A549 (cell line): ENCODE data around the gene MRFAP1L1.

ENCODE experiments used
- CBX8 ChIP-seq: fragments of 200-600 bp; sonication (generic); IDR thresholded peaks from 2 replicates; pipeline ENCODE4 v1.6.1; 2016
- EHMT2 ChIP-seq: fragments of 200-600 bp; sonication (generic); IDR thresholded peaks from 2 replicates; pipeline ENCODE4 v1.6.1; 2016; ENCODE audit warnings: antibody characterized with exemption, low read depth, mild to moderate bottlenecking, moderate library complexity
- EP300 ChIP-seq, 2 experiments: fragments of >200 bp; sonication (Bioruptor Twin); formaldehyde crosslinking; IDR thresholded peaks; 2 replicates in 1 of 2; 3 replicates in 1 of 2; pipeline ENCODE4 v1.6.1; 2016 to 2017
- HOXA7 ChIP-seq: fragments of 250-450 bp; sonication (Bioruptor Pico); IDR thresholded peaks from 2 replicates; pipeline ENCODE4 v1.5.0; 2020; ENCODE audit warnings: mild to moderate bottlenecking, moderate library complexity
- HOXB5 ChIP-seq: fragments of 250-450 bp; sonication (Bioruptor Pico); IDR thresholded peaks from 2 replicates; pipeline ENCODE4 v1.5.0; 2020; ENCODE audit warnings: mild to moderate bottlenecking, moderate library complexity
- KDM1A ChIP-seq: fragments of 200-600 bp; sonication (generic); IDR thresholded peaks from 2 replicates; pipeline ENCODE4 v1.6.1; 2016; ENCODE audit warnings: low read depth, mild to moderate bottlenecking
- POLR2A ChIP-seq: IDR thresholded peaks from 2 replicates; pipeline ENCODE4 v1.6.1; 2012; ENCODE audit warnings: mild to moderate bottlenecking, low read length
- ZNF302 ChIP-seq: fragments of 250-450 bp; sonication (Bioruptor Pico); IDR thresholded peaks from 2 replicates; pipeline ENCODE4 v1.9.0; 2021; ENCODE audit warnings: inconsistent platforms, mild to moderate bottlenecking, moderate library complexity
- TF ChIP-seq, protein P1 (sequence below): fragments of >200 bp; sonication (Bioruptor Twin); formaldehyde crosslinking; IDR thresholded peaks from 3 replicates; pipeline ENCODE4 v1.5.1; 2016
- TF ChIP-seq, protein P2 (sequence below): fragments of 450-650 bp; IDR thresholded peaks from 2 replicates; pipeline ENCODE4 v1.6.1; 2014; ENCODE audit warnings: antibody characterized with exemption
- TF ChIP-seq, protein P3 (sequence below): IDR thresholded peaks from 2 replicates; pipeline ENCODE4 v1.6.1; 2012

DNA sequence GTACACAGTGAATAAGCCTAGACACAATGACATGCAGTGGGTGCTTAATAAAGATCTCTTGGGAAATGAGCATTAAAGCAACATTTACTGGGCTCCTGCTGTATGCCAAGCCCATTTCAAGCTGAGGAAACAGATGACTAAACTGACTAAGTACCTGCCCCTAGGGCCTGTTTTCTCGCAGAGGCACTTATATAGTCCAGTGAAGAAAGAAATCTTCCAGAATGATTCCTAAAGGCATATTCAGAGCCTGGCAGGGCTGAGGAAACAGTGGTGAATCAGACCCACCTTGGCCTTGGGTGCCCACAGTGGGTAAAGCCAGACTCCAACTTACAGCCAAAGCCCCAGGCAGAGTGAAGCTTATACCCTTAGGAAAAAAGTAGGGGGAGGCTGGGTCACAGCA is 38.0 kb downstream of the MRFAP1L1 start:
- TF ChIP-seq, protein P1, sequence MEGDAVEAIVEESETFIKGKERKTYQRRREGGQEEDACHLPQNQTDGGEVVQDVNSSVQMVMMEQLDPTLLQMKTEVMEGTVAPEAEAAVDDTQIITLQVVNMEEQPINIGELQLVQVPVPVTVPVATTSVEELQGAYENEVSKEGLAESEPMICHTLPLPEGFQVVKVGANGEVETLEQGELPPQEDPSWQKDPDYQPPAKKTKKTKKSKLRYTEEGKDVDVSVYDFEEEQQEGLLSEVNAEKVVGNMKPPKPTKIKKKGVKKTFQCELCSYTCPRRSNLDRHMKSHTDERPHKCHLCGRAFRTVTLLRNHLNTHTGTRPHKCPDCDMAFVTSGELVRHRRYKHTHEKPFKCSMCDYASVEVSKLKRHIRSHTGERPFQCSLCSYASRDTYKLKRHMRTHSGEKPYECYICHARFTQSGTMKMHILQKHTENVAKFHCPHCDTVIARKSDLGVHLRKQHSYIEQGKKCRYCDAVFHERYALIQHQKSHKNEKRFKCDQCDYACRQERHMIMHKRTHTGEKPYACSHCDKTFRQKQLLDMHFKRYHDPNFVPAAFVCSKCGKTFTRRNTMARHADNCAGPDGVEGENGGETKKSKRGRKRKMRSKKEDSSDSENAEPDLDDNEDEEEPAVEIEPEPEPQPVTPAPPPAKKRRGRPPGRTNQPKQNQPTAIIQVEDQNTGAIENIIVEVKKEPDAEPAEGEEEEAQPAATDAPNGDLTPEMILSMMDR: no peak
- TF ChIP-seq HOXA7 (CRISPR knock-in tag) (no peak), EP300 (IDR thresholded peaks at IDR 0.05) (no peak), POLR2A (no peak), ZNF302 (CRISPR knock-in tag) (no peak), EHMT2 (no peak), CBX8 (no peak), KDM1A (no peak), HOXB5 (CRISPR knock-in tag) (no peak)
- TF ChIP-seq, protein P2, sequence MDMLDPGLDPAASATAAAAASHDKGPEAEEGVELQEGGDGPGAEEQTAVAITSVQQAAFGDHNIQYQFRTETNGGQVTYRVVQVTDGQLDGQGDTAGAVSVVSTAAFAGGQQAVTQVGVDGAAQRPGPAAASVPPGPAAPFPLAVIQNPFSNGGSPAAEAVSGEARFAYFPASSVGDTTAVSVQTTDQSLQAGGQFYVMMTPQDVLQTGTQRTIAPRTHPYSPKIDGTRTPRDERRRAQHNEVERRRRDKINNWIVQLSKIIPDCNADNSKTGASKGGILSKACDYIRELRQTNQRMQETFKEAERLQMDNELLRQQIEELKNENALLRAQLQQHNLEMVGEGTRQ: no peak
- TF ChIP-seq, protein P3, sequence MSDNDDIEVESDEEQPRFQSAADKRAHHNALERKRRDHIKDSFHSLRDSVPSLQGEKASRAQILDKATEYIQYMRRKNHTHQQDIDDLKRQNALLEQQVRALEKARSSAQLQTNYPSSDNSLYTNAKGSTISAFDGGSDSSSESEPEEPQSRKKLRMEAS: no peak
